ENCODE measurements around the gene ATG16L1.

DNA sequence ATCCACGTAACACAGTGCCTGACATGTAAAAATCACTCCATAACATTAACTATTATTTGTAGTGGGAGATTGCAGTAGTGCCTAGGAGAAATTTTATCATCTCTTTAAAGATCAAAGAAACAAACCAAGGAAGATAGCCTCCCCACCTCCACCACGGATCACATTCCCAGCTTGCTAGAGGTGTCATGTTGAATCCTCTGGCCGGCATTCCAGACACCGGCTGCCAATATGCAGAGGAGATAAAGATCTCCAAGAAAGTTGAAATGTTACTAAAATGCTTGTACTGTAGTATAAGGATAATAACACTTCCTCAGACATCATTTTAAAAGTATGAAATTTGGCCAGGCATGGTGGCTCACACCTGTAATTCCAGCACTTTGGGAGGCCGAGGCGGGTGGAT lies 6.1 kb upstream of the ATG16L1 start:
- TF ChIP-seq, protein P1, sequence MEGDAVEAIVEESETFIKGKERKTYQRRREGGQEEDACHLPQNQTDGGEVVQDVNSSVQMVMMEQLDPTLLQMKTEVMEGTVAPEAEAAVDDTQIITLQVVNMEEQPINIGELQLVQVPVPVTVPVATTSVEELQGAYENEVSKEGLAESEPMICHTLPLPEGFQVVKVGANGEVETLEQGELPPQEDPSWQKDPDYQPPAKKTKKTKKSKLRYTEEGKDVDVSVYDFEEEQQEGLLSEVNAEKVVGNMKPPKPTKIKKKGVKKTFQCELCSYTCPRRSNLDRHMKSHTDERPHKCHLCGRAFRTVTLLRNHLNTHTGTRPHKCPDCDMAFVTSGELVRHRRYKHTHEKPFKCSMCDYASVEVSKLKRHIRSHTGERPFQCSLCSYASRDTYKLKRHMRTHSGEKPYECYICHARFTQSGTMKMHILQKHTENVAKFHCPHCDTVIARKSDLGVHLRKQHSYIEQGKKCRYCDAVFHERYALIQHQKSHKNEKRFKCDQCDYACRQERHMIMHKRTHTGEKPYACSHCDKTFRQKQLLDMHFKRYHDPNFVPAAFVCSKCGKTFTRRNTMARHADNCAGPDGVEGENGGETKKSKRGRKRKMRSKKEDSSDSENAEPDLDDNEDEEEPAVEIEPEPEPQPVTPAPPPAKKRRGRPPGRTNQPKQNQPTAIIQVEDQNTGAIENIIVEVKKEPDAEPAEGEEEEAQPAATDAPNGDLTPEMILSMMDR (IDR thresholded peaks at IDR 0.05), result no peak
- TF ChIP-seq EP300 (IDR thresholded peaks at IDR 0.05) (no peak), POLR2A (IDR thresholded peaks at IDR 0.05) (no peak)
